RWPE2 (cell line): Measurements from ENCODE around the gene ATP6V0D1.

Experiments
- ATAC-seq: fragments of 200-7000 bp; cut with Tn5 transposase; 3 replicates; pipeline ENCODE4 v1.9.1; 2021; ENCODE audit warnings: low read depth
- DNase-seq: peaks from one replicate; pipeline ENCODE4 v3.0.0-alpha.2; 2020; ENCODE audit warnings: low spot score
- H3K27ac ChIP-seq: fragments of 450-650 bp; 2 replicates; pipeline ENCODE4 v1.5.1; 2017; ENCODE audit warnings: mild to moderate bottlenecking; ENCODE audit not compliant: poor library complexity, severe bottlenecking
- H3K27me3 ChIP-seq: fragments of 250-450 bp; sonication (Bioruptor Pico); 2 replicates; pipeline ENCODE4 v1.5.1; 2021; ENCODE audit warnings: mild to moderate bottlenecking, moderate library complexity; ENCODE audit not compliant: insufficient read depth, poor library complexity, severe bottlenecking
- H3K36me3 ChIP-seq: fragments of 250-450 bp; sonication (Bioruptor Pico); 2 replicates; pipeline ENCODE4 v1.5.1; 2020; ENCODE audit warnings: low read depth, mild to moderate bottlenecking, moderate library complexity
- H3K4me1 ChIP-seq: fragments of 250-450 bp; sonication (Bioruptor Pico); 2 replicates; pipeline ENCODE4 v1.5.1; 2021; ENCODE audit warnings: mild to moderate bottlenecking, moderate library complexity; ENCODE audit not compliant: insufficient read depth, poor library complexity, severe bottlenecking
- H3K4me3 ChIP-seq: fragments of 250-450 bp; sonication (Bioruptor Pico); 2 replicates; pipeline ENCODE4 v1.5.1; 2021; ENCODE audit warnings: mild to moderate bottlenecking, moderate library complexity; ENCODE audit not compliant: severe bottlenecking
- H3K9me3 ChIP-seq: fragments of 250-450 bp; sonication (Bioruptor Pico); 2 replicates; pipeline ENCODE4 v1.5.1; 2021; ENCODE audit warnings: mild to moderate bottlenecking, moderate library complexity; ENCODE audit not compliant: severe bottlenecking
- TF ChIP-seq, protein P1 (sequence below): fragments of 450-650 bp; IDR thresholded peaks from one replicate; pipeline ENCODE4 v1.5.1; 2017; ENCODE audit warnings: mild to moderate bottlenecking, moderate library complexity; ENCODE audit not compliant: poor library complexity, severe bottlenecking

Gene ATP6V0D1

DNA sequence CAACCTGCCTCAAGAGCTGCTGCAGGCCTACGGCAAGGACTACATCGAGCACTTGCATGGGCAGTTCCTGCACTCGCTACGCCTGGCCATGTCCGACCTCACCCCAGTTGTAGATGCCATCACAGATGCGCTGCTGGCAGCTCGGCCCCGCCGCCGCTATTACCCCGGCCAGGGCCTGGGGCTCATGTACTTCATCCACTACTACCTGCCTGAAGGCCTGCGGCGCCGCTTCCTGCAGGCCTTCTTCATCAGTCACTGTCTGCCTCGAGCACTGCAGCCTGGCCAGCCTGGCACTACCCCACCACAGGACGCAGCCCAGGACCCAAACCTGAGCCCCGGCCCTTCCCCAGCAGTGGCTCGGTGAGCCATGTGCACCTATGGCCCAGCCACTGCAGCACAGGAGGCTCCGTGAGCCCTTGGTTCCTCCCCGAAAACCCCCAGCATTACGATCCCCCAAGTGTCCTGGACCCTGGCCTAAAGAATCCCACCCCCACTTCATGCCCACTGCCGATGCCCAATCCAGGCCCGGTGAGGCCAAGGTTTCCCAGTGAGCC, 44.2 kb downstream of the ATP6V0D1 start:
- ATAC-seq, result no peak
- Histone ChIP-seq H3K27ac (no peak overlapping the region), H3K36me3 (peaks cover 14% of the 10 kb centered on the region), H3K9me3 (no peaks in the 10 kb centered on the region), H3K4me1 (no peaks in the 10 kb centered on the region), H3K27me3 (no peaks in the 10 kb centered on the region), H3K4me3 (no peak overlapping the region)
- no peak for DNase-seq
- TF ChIP-seq, protein P1, sequence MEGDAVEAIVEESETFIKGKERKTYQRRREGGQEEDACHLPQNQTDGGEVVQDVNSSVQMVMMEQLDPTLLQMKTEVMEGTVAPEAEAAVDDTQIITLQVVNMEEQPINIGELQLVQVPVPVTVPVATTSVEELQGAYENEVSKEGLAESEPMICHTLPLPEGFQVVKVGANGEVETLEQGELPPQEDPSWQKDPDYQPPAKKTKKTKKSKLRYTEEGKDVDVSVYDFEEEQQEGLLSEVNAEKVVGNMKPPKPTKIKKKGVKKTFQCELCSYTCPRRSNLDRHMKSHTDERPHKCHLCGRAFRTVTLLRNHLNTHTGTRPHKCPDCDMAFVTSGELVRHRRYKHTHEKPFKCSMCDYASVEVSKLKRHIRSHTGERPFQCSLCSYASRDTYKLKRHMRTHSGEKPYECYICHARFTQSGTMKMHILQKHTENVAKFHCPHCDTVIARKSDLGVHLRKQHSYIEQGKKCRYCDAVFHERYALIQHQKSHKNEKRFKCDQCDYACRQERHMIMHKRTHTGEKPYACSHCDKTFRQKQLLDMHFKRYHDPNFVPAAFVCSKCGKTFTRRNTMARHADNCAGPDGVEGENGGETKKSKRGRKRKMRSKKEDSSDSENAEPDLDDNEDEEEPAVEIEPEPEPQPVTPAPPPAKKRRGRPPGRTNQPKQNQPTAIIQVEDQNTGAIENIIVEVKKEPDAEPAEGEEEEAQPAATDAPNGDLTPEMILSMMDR, result no peak

DNA sequence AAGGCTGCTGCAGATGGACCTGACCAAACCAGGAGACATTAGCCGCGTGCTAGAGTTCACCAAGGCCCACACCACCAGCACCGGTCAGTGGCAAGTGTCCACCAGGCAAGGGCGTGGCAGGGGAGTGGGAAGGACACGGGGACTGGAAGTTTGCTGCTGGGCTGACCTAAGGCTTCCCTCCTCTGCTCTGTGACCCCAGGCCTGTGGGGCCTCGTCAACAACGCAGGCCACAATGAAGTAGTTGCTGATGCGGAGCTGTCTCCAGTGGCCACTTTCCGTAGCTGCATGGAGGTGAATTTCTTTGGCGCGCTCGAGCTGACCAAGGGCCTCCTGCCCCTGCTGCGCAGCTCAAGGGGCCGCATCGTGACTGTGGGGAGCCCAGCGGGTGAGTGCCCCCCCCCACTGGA, 45.2 kb downstream of the ATP6V0D1 start:
- ATAC-seq (no peak), DNase-seq (no peak)
- H3K27me3 ChIP-seq, result no peaks in the 10 kb centered on the region
- no peak overlapping the region for H3K27ac ChIP-seq
- TF ChIP-seq, protein P1, result no peak
- no peak overlapping the region for H3K4me3 ChIP-seq
- no peaks in the 10 kb centered on the region for H3K9me3 ChIP-seq
- peaks cover 14% of the 10 kb centered on the region for H3K36me3 ChIP-seq
- no peaks in the 10 kb centered on the region for H3K4me1 ChIP-seq

DNA sequence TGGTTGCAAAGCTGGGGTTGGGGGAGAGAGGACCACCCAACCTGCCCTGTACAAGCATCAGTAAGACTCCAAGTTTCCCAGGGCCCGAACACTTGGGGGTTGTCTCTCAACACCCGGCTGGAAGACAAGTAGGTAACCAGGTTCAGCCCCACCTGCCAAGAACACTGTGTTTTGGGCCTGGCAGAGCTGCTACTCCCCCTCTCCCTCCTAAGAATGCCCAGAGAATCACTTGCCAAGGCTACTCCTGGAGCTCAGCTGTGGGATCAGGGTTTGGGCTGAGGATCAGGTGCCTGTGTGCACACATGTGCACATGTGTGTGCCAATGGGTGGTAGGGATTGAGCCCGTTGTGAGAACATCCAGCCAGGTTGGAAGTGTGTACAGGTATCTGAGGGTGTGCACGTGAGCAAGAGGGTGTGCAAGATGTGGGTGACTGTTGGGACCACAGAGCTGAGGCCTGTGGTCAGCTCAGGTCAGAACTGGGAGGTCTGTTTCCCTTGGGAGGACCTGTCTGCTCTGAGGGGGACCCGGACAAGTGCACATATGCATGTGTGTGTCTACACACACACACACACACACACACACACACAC, 47.7 kb downstream of the ATP6V0D1 start:
- DNase-seq, result no peak
- Histone ChIP-seq H3K27ac (no peak overlapping the region), H3K4me1 (no peaks in the 10 kb centered on the region)

DNA sequence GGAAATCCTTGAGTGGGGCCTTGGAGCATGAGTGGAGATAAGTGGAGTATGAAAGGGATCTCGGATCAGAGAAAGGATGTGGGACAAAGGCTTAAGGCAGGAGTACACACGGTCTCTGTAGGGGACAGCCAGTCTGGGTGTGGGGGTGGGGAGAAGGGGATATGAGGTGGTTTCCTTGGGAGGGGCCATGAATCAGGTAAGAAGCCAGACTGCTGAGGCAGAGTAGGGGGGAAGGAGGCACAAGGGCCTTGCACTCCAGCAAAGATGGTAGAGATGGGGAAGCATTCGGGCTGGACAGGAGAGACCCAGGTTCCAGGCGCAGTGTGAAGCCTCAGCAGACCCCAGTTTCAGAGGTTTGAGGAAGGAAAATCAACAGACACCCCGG, 48.5 kb downstream of the ATP6V0D1 start:
- DNase-seq (no peak), ATAC-seq (no peak)
- TF ChIP-seq, protein P1, result no peak
- Histone ChIP-seq H3K27me3 (peaks cover 4% of the 10 kb centered on the region), H3K9me3 (no peaks in the 10 kb centered on the region), H3K36me3 (no peaks in the 10 kb centered on the region), H3K27ac (no peak overlapping the region), H3K4me3 (no peak overlapping the region), H3K4me1 (no peaks in the 10 kb centered on the region)

More for the DNA sequence above, 47.7 kb downstream of the ATP6V0D1 start:
- ATAC-seq, result no peak
- Histone ChIP-seq H3K4me3 (no peak overlapping the region), H3K36me3 (peaks cover 4% of the 10 kb centered on the region), H3K9me3 (no peaks in the 10 kb centered on the region), H3K27me3 (peaks cover 4% of the 10 kb centered on the region)
- TF ChIP-seq, protein P1, result no peak
